Astrocyte (in vitro differentiated cells and primary cell): ENCODE results near the gene TMEM178B. TPM values are rescaled to one million over a fixed set of nuclear protein-coding genes. Genes with fewer than 3 reads are reported as not detected.

Source experiments
- DNase-seq: peaks from one replicate; pipeline ENCODE4 v3.0.0-alpha.2; 2010; ENCODE audit warnings: low read depth
- FAIRE-seq: peaks from 2 replicates; lab custom pipeline; 2011; peaks lifted over from hg19 to GRCh38; lab: Jason Lieb, UNC
- H2AFZ ChIP-seq: 2 replicates; pipeline ENCODE4 v1.6.0; 2012; ENCODE audit warnings: low read depth, low read length, inconsistent platforms
- H3K27ac ChIP-seq: 2 replicates; pipeline ENCODE4 v1.5.1; 2011; ENCODE audit warnings: low read depth, low read length, inconsistent platforms
- H3K27me3 ChIP-seq: 2 replicates; pipeline ENCODE4 v1.6.0; 2011; ENCODE audit warnings: low read length, inconsistent platforms; ENCODE audit not compliant: insufficient read depth
- H3K36me3 ChIP-seq: 2 replicates; pipeline ENCODE4 v1.5.1; 2011; ENCODE audit warnings: low read length, inconsistent platforms; ENCODE audit not compliant: insufficient read depth
- H3K4me1 ChIP-seq: 2 replicates; pipeline ENCODE4 v1.5.1; 2011; ENCODE audit warnings: low read length, inconsistent platforms; ENCODE audit not compliant: insufficient read depth
- H3K4me2 ChIP-seq: 2 replicates; pipeline ENCODE4 v1.6.0; 2012; ENCODE audit warnings: low read length, inconsistent platforms
- H3K4me3 ChIP-seq: 2 replicates; pipeline ENCODE4 v1.5.1; 2011; ENCODE audit warnings: low read depth, mild to moderate bottlenecking, low read length, inconsistent platforms; ENCODE audit not compliant: insufficient read depth
- H3K79me2 ChIP-seq: 2 replicates; pipeline ENCODE4 v1.6.0; 2012; ENCODE audit warnings: mild to moderate bottlenecking, low read length, inconsistent platforms; ENCODE audit not compliant: insufficient read depth
- H3K9ac ChIP-seq: 2 replicates; pipeline ENCODE4 v1.6.0; 2012; ENCODE audit warnings: mild to moderate bottlenecking, low read length, inconsistent platforms
- H3K9me3 ChIP-seq: 2 replicates; pipeline ENCODE4 v1.5.1; 2012; ENCODE audit warnings: low read depth, mild to moderate bottlenecking, low read length, inconsistent platforms; ENCODE audit not compliant: insufficient read depth
- H4K20me1 ChIP-seq: 2 replicates; pipeline ENCODE4 v1.6.0; 2012; ENCODE audit warnings: low read length, inconsistent platforms; ENCODE audit not compliant: insufficient read depth
- H3K27ac Mint-ChIP-seq: one replicate; pipeline ENCODE4 v1.8.0; 2021; ENCODE audit warnings: mild to moderate bottlenecking, mixed read lengths; ENCODE audit not compliant: unreplicated experiment
- H3K27me3 Mint-ChIP-seq: one replicate; pipeline ENCODE4 v1.8.0; 2021; ENCODE audit warnings: low read depth, mixed read lengths; ENCODE audit not compliant: unreplicated experiment
- H3K36me3 Mint-ChIP-seq: one replicate; pipeline ENCODE4 v1.8.0; 2021; ENCODE audit warnings: low read depth, mixed read lengths; ENCODE audit not compliant: unreplicated experiment
- H3K4me1 Mint-ChIP-seq: one replicate; pipeline ENCODE4 v1.8.0; 2021; ENCODE audit warnings: low read depth, mixed read lengths; ENCODE audit not compliant: unreplicated experiment
- H3K4me3 Mint-ChIP-seq: one replicate; pipeline ENCODE4 v1.8.0; 2021; ENCODE audit warnings: mild to moderate bottlenecking, moderate library complexity, mixed read lengths; ENCODE audit not compliant: unreplicated experiment
- H3K9me3 Mint-ChIP-seq: one replicate; pipeline ENCODE4 v1.8.0; 2021; ENCODE audit warnings: mild to moderate bottlenecking, mixed read lengths; ENCODE audit not compliant: unreplicated experiment
- CTCF ChIP-seq: IDR thresholded peaks from 2 replicates; pipeline ENCODE4 v1.5.1; 2011; ENCODE audit warnings: low read depth, mild to moderate bottlenecking, inconsistent platforms, low read length, moderate library complexity; ENCODE audit not compliant: insufficient read depth
- EZH2 ChIP-seq: IDR thresholded peaks from 2 replicates; pipeline ENCODE4 v1.6.1; 2012; ENCODE audit warnings: mild to moderate bottlenecking, low read length, inconsistent platforms; ENCODE audit not compliant: insufficient read depth
- total RNA-seq: library from RNA; stranded (reverse); gene quantifications from 2 replicates; pipeline ENCODE4 v1.2.1, GENCODE V29; 2021

Gene TMEM178B
- total RNA-seq, 1 donor from 2014 or later, result 3.9 TPM

GRCh38 chr7:141280100-141280499, 206.2 kb downstream of the TMEM178B start:
- TF ChIP-seq EZH2, result no peak
- TF ChIP-seq CTCF, result no peak
- H3K9me3 Mint-ChIP-seq, result peaks cover 2% of the 10 kb centered on the region
- peaks cover 5% of the 10 kb centered on the region for H3K27me3 Mint-ChIP-seq
- Histone ChIP-seq H3K36me3 (no peaks in the 10 kb centered on the region), H3K4me1 (no peaks in the 10 kb centered on the region), H3K27ac (no peak overlapping the region), H3K4me2 (no peak overlapping the region), H3K9ac (no peak overlapping the region), H3K4me3 (no peak overlapping the region), H3K27me3 (no peaks in the 10 kb centered on the region), H4K20me1 (no peaks in the 10 kb centered on the region), H3K9me3 (no peaks in the 10 kb centered on the region), H3K79me2 (no peaks in the 10 kb centered on the region), H2AFZ (no peak overlapping the region)
- no peak for FAIRE-seq
- no peaks in the 10 kb centered on the region for H3K36me3 Mint-ChIP-seq
- H3K4me3 Mint-ChIP-seq, result no peak overlapping the region
- H3K27ac Mint-ChIP-seq, result no peak overlapping the region
- H3K4me1 Mint-ChIP-seq, result peaks cover 4% of the 10 kb centered on the region
- DNase-seq, result no peak

- no peaks in the 10 kb centered on the region for H3K9me3 ChIP-seq
- H3K4me2 ChIP-seq, result no peak overlapping the region
- H3K9ac ChIP-seq, result no peak overlapping the region
- H3K36me3 ChIP-seq, result no peaks in the 10 kb centered on the region
- FAIRE-seq, result no peak
- H3K79me2 ChIP-seq, result no peaks in the 10 kb centered on the region
- H3K4me1 ChIP-seq, result no peaks in the 10 kb centered on the region
- DNase-seq, result no peak
- TF ChIP-seq CTCF (no peak), EZH2 (no peak)
- peaks cover 2% of the 10 kb centered on the region for H3K9me3 Mint-ChIP-seq
- no peak overlapping the region for H2AFZ ChIP-seq
- no peaks in the 10 kb centered on the region for H4K20me1 ChIP-seq
- H3K4me3 ChIP-seq, result no peak overlapping the region
- H3K4me3 Mint-ChIP-seq, result no peak overlapping the region
- peaks cover 5% of the 10 kb centered on the region for H3K27me3 Mint-ChIP-seq
- H3K27ac Mint-ChIP-seq, result no peak overlapping the region
- no peaks in the 10 kb centered on the region for H3K36me3 Mint-ChIP-seq
- peaks cover under 1% of the 10 kb centered on the region for H3K4me1 Mint-ChIP-seq
- no peak overlapping the region for H3K27ac ChIP-seq
- no peaks in the 10 kb centered on the region for H3K27me3 ChIP-seq
Observed at GRCh38 chr7:141281311-141281710, 207.4 kb downstream of the TMEM178B start.

GRCh38 chr7:141286522-141286921, 212.7 kb downstream of the TMEM178B start:
- no peaks in the 10 kb centered on the region for H3K4me1 Mint-ChIP-seq
- Histone ChIP-seq H3K4me1 (no peaks in the 10 kb centered on the region), H3K27ac (no peak overlapping the region), H3K9me3 (no peaks in the 10 kb centered on the region), H3K4me2 (no peak overlapping the region), H3K9ac (no peak overlapping the region), H4K20me1 (no peaks in the 10 kb centered on the region), H2AFZ (no peak overlapping the region), H3K27me3 (no peaks in the 10 kb centered on the region), H3K36me3 (no peaks in the 10 kb centered on the region), H3K79me2 (no peaks in the 10 kb centered on the region), H3K4me3 (no peak overlapping the region)
- TF ChIP-seq CTCF, result no peak
- no peak for TF ChIP-seq EZH2
- no peak overlapping the region for H3K27ac Mint-ChIP-seq
- H3K36me3 Mint-ChIP-seq, result no peaks in the 10 kb centered on the region
- peaks cover 21% of the 10 kb centered on the region for H3K27me3 Mint-ChIP-seq
- FAIRE-seq (no peak), DNase-seq (no peak)
- H3K4me3 Mint-ChIP-seq, result no peak overlapping the region
- peaks cover 2% of the 10 kb centered on the region for H3K9me3 Mint-ChIP-seq
